NCI-H146 treated with DMSO at 0.1 percent for 48 hours (cell line): ENCODE data around the gene SCAI.

Experiments
- DNase-seq: peaks from one replicate; lab custom pipeline; 2025; ENCODE audit not compliant: unreplicated experiment; lab: John Stamatoyannopoulos, UW

Gene SCAI

GRCh38 chr9:124894035-124894740, 249.1 kb downstream of the SCAI start:
- no peak for DNase-seq
